Ascending aorta (tissue), 2 donors: ENCODE measurements around the gene KIAA1671. TPM values are rescaled to one million over a fixed set of nuclear protein-coding genes. Genes with fewer than 3 reads are reported as not detected.

Experiments used
- DNase-seq, 2 donors: peaks; one replicate each; pipeline ENCODE4 v3.0.0-alpha.2; 2019; ENCODE audit warnings: low spot score in 2 of 2
- H3K27ac ChIP-seq, 2 donors: fragments of 200-600 bp; sonication (generic); one replicate each; pipeline ENCODE4 v1.5.1; 2016 to 2017; ENCODE audit warnings: mild to moderate bottlenecking in 1 of 2
- H3K27me3 ChIP-seq: fragments of 200-600 bp; sonication (generic); one replicate; pipeline ENCODE4 v1.5.1; 2017
- H3K36me3 ChIP-seq, 2 donors: fragments of 200-600 bp; sonication (generic); one replicate each; pipeline ENCODE4 v1.5.1; 2016
- H3K4me1 ChIP-seq, 2 donors: fragments of 200-600 bp; sonication (generic); one replicate each; pipeline ENCODE4 v1.5.1; 2016 to 2017; ENCODE audit warnings: mild to moderate bottlenecking in 1 of 2
- H3K4me3 ChIP-seq, 2 donors: fragments of 200-600 bp; sonication (generic); one replicate each; pipeline ENCODE4 v1.5.1; 2016 to 2017; ENCODE audit warnings: mild to moderate bottlenecking in 1 of 2
- H3K9me3 ChIP-seq, 2 donors: fragments of 200-600 bp; sonication (generic); one replicate each; pipeline ENCODE4 v1.5.1; 2016
- intact Hi-C: fragments of 100-400 bp; cut with DNase I; formaldehyde crosslinking; loops from one replicate; pipeline ENCODE4 v1.15.1; 2023
- total RNA-seq: library from RNA; depleted of rRNA; stranded (reverse); fragments of >200 nt; gene quantifications from one replicate; pipeline ENCODE4 v1.1.0, GENCODE V29; 2016
- TF ChIP-seq, protein P1 (sequence below), 3 experiments: fragments of 200-600 bp in 2 of 3; fragments of 450-650 bp in 1 of 3; sonication (generic) in 2 of 3; IDR thresholded peaks; one replicate each; pipeline ENCODE4 v1.5.1; 2016 to 2019; ENCODE audit warnings: antibody characterized with exemption in 3 of 3, mild to moderate bottlenecking in 1 of 3, moderate library complexity in 1 of 3

KIAA1671 gene
- total RNA-seq, 1 donor from 2014 or later, result 79.0 TPM

DNA sequence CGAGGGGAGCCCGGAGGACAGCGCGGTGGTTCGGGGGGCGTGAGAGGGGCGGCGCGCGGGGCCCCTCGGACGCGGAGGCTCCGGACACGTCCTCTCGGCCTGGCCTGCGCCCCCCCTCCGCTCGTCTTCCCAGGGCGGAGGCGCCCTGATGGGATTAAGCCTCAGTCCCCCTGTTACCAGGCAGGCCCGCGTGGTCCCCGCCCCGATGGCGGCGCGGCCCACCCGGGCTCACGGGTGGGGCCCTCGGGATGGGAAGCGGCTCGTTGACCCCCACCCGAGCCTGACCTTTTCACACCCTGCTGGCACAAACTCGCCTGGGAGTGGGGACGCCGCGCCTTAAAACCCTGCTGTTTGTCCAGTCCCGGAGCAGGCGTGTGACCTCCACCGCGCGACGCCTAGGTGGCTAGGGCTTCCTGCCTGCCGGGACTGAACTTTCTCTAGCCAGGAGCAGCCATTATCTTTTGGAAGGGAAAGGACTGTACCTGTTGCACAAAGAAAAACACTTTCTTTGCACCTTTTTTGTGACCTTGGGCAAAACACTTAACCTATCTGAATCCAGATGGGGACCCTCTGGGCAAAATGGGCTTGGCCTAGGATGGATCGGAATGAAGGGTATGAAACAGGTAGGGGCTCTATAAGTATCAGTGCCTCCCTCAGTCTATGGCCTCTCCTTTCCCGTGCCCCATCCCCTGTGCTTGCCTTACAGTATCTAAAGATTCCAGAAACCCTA, 1.0 kb downstream of the KIAA1671 start:
- H3K27ac ChIP-seq, result peak overlapping the region; percentile 39 to 51
- intact Hi-C loops, result loop anchor here (5.0 kb wide), 1 partner anchor 39 kb away; no protein-coding TSS in a partner anchor

DNA sequence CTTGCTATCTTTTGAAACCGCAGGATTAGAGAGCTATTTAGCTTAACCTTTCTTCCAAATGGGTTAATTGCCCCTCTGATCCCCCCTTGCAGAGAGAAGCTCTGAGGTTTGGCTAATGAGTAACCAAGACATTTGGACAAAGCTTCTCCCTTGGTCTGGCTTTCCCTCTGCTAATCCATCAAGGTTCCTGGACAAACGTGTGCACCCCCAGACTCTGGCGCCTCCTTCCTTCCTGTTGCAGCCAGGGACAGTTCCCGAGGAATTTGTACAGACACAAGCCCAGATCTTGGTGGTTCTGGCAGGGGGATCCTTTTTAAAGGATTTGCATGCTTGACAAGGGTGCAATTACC, 1.6 kb downstream of the KIAA1671 start:
- H3K4me3 ChIP-seq, result no peak overlapping the region
- H3K27me3 ChIP-seq, result no peaks in the 10 kb centered on the region
- intact Hi-C loops, result loop anchor here (5.0 kb wide), 1 partner anchor 38 kb away; no protein-coding TSS in a partner anchor
- H3K36me3 ChIP-seq, result no peaks in the 10 kb centered on the region
- DNase-seq, result no peak
- TF ChIP-seq, protein P1, sequence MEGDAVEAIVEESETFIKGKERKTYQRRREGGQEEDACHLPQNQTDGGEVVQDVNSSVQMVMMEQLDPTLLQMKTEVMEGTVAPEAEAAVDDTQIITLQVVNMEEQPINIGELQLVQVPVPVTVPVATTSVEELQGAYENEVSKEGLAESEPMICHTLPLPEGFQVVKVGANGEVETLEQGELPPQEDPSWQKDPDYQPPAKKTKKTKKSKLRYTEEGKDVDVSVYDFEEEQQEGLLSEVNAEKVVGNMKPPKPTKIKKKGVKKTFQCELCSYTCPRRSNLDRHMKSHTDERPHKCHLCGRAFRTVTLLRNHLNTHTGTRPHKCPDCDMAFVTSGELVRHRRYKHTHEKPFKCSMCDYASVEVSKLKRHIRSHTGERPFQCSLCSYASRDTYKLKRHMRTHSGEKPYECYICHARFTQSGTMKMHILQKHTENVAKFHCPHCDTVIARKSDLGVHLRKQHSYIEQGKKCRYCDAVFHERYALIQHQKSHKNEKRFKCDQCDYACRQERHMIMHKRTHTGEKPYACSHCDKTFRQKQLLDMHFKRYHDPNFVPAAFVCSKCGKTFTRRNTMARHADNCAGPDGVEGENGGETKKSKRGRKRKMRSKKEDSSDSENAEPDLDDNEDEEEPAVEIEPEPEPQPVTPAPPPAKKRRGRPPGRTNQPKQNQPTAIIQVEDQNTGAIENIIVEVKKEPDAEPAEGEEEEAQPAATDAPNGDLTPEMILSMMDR (IDR thresholded peaks at IDR 0.05), result no peak
- H3K27ac ChIP-seq, result no peak overlapping the region
- H3K4me1 ChIP-seq, result no peaks in the 10 kb centered on the region
- H3K9me3 ChIP-seq, result no peaks in the 10 kb centered on the region

More for the DNA sequence above, 1.0 kb downstream of the KIAA1671 start:
- DNase-seq, result no peak
- H3K27me3 ChIP-seq, result no peaks in the 10 kb centered on the region
- H3K4me1 ChIP-seq, result no peaks in the 10 kb centered on the region
- H3K36me3 ChIP-seq, result no peaks in the 10 kb centered on the region
- TF ChIP-seq, protein P1 (IDR thresholded peaks at IDR 0.05), result no peak
- no peaks in the 10 kb centered on the region for H3K9me3 ChIP-seq
- H3K4me3 ChIP-seq, result peak overlapping the region; percentile 82 to 94

DNA sequence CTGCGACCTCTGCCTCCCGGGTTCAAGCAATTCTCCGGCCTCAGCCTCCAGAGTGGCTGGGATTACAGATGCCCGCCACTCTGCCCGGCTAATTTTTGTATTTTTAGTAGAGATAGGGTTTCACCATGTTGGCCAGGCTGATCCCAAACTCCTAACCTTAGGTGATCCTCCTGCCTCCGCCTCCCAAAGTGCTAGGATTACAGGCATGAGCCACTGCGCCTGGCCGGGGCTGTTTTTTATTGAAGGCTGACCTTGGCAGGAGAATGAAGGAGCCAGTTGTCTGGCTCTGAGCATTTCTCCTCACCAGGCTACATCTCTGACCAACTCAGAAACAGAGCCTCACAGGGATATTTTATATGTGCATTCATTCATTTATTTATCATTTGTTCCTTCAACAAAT, 2.3 kb downstream of the KIAA1671 start:
- DNase-seq, result no peak
- H3K9me3 ChIP-seq, result no peaks in the 10 kb centered on the region
- no peaks in the 10 kb centered on the region for H3K36me3 ChIP-seq
- H3K4me1 ChIP-seq, result no peaks in the 10 kb centered on the region
- TF ChIP-seq, protein P1 (IDR thresholded peaks at IDR 0.05), result no peak
- H3K27me3 ChIP-seq, result no peaks in the 10 kb centered on the region
- no peak overlapping the region for H3K4me3 ChIP-seq
- no peak overlapping the region for H3K27ac ChIP-seq
- intact Hi-C loops, result loop anchor here (5.0 kb wide), 1 partner anchor 37 kb away; no protein-coding TSS in a partner anchor

DNA sequence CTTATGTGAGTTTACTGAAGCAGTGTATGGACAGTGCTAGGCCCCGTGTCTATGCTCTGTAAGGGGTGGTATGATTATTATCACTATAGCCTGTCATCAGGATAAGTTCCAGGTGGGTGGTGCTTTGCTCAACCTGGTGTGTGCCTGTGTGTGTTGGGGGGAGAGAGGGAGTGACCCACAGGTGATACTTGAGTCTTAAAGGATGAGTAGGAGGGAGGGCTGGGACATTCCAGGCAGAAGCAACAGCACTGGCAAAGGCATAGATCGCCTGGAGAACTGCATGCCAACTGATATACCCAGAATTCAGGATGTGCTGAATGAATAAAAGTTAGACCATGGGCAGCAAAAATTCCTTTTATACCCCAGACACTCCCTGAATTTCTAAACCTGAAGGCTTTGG, 4.5 kb downstream of the KIAA1671 start:
- TF ChIP-seq, protein P1 (IDR thresholded peaks at IDR 0.05), result no peak
- H3K27me3 ChIP-seq, result no peaks in the 10 kb centered on the region
- H3K36me3 ChIP-seq, result no peaks in the 10 kb centered on the region
- H3K4me3 ChIP-seq, result no peak overlapping the region
- H3K27ac ChIP-seq, result no peak overlapping the region
- no peaks in the 10 kb centered on the region for H3K4me1 ChIP-seq
- intact Hi-C loops, result no loop called here
- no peaks in the 10 kb centered on the region for H3K9me3 ChIP-seq
- DNase-seq, result no peak

DNA sequence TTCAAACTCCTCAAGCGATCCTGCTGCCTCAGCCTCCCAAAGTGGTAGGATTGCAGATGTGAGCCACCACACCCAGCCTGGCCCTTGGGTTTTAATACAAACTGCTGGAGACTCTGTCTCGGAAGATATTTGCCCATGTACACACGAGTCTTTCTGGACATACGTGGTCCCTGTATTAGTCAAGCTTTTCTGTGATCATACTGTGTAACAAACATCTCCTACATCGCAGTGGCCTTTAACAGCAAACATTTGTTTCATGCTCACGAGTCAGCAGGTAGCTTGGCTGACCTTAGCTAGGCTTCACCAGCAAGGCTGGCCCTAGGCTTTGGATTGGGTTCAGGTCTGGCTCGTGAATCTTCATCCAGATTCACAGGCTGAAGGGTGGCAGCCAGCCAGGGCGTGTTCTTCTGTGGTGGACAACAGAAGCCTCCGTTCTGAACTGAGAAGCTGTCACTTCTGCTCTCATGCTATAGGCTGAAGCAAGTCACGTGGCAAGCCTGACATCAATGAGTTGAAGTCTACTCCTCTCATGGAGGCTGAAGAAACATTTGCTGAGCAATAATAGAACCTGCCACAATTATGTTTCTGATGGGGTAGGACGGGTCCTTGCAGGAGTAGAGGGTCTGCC, 8.8 kb downstream of the KIAA1671 start:
- H3K4me3 ChIP-seq, result no peak overlapping the region
- H3K27ac ChIP-seq, result no peak overlapping the region
- H3K27me3 ChIP-seq, result no peaks in the 10 kb centered on the region
- intact Hi-C loops, result no loop called here
- TF ChIP-seq, protein P1 (IDR thresholded peaks at IDR 0.05), result no peak
- H3K4me1 ChIP-seq, result no peaks in the 10 kb centered on the region
- H3K36me3 ChIP-seq, result no peaks in the 10 kb centered on the region
- no peaks in the 10 kb centered on the region for H3K9me3 ChIP-seq
- DNase-seq, result no peak
